Nephron (organoid): Measurements from ENCODE around the gene TSGA10.

Source experiments
- H3K27ac Mint-ChIP-seq, 3 experiments: 2 replicates each; pipeline ENCODE4 v1.8.0; 2020; ENCODE audit warnings: mixed read lengths in 3 of 3, mild to moderate bottlenecking in 2 of 3, moderate library complexity in 1 of 3
- H3K27me3 Mint-ChIP-seq: 2 replicates; pipeline ENCODE4 v1.8.0; 2021; ENCODE audit warnings: low read depth, mild to moderate bottlenecking, moderate library complexity, mixed read lengths
- H3K36me3 Mint-ChIP-seq: 2 replicates; pipeline ENCODE4 v1.8.0; 2020; ENCODE audit warnings: low read depth, mixed read lengths
- H3K4me1 Mint-ChIP-seq: 2 replicates; pipeline ENCODE4 v1.8.0; 2020; ENCODE audit warnings: mixed read lengths
- H3K4me3 Mint-ChIP-seq, 3 experiments: 2 replicates each; pipeline ENCODE4 v1.8.0; 2020; ENCODE audit warnings: mild to moderate bottlenecking in 3 of 3, mixed read lengths in 3 of 3, moderate library complexity in 2 of 3
- H3K9me3 Mint-ChIP-seq: 2 replicates; pipeline ENCODE4 v1.8.0; 2020; ENCODE audit warnings: mixed read lengths
- TF ChIP-seq, protein P1 (sequence below), 3 experiments: fragments of 200-600 bp; sonication (generic); IDR thresholded peaks; one replicate each; pipeline ENCODE4 v1.5.0; 2021; ENCODE audit warnings: antibody characterized with exemption in 3 of 3; ENCODE audit not compliant: unreplicated experiment in 3 of 3

The TSGA10 gene

DNA sequence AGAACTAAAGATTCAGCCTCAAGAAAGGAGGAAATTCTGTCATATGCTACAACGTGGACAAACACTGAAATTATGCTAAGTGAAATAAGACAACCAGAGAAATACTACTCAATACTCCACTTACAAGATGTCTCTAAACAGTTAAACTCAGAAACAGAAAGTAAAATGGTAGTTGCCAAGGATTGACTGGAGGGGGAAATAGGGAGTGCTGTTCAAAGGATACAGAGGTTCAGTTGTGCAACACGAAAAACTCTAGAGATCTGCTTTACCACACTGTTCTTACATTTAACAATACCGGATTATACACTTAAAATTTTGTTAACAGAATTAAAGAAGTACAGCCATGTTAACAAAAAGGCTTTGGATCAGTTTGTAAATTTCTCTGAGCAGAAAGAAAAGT lies 53.0 kb downstream of the TSGA10 start:
- peak overlapping the region in 1 of 3 experiments; percentile 27 for H3K27ac Mint-ChIP-seq
- no peaks in the 10 kb centered on the region for H3K4me1 Mint-ChIP-seq
- H3K9me3 Mint-ChIP-seq: no peaks in the 10 kb centered on the region
- no peak overlapping the region for H3K4me3 Mint-ChIP-seq
- peaks cover 3% of the 10 kb centered on the region for H3K36me3 Mint-ChIP-seq
- no peaks in the 10 kb centered on the region for H3K27me3 Mint-ChIP-seq
- TF ChIP-seq, protein P1, sequence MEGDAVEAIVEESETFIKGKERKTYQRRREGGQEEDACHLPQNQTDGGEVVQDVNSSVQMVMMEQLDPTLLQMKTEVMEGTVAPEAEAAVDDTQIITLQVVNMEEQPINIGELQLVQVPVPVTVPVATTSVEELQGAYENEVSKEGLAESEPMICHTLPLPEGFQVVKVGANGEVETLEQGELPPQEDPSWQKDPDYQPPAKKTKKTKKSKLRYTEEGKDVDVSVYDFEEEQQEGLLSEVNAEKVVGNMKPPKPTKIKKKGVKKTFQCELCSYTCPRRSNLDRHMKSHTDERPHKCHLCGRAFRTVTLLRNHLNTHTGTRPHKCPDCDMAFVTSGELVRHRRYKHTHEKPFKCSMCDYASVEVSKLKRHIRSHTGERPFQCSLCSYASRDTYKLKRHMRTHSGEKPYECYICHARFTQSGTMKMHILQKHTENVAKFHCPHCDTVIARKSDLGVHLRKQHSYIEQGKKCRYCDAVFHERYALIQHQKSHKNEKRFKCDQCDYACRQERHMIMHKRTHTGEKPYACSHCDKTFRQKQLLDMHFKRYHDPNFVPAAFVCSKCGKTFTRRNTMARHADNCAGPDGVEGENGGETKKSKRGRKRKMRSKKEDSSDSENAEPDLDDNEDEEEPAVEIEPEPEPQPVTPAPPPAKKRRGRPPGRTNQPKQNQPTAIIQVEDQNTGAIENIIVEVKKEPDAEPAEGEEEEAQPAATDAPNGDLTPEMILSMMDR (IDR thresholded peaks at IDR 0.05; ENCODE audit: unreplicated experiment in 3 of 3): no peak

- Mint-ChIP-seq H3K27ac (no peak overlapping the region), H3K4me3 (no peak overlapping the region), H3K4me1 (no peaks in the 10 kb centered on the region)
These were observed 58.0 kb downstream of the TSGA10 start for GRCh38 chr2:99096728-99097127.

DNA sequence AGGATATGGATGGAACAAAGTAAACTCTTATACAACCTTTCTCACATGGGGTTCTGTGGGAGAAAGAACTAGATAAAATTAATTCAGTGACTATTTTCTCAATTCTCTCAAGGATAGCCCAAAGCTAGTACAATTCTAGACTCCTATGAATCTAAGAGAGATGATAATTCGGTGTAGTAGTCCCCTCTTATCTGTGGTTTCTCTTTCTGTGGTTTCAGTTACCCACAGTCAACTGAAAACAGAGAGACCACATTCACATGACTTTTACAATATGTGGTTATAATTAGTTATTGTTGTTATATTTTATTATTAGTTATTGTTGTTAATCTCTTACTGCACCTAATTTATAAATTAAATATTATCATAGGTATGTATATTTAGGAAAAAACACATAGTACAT lies 66.7 kb downstream of the TSGA10 start:
- Mint-ChIP-seq H3K27ac (no peak overlapping the region), H3K36me3 (peaks cover 4% of the 10 kb centered on the region), H3K27me3 (no peaks in the 10 kb centered on the region), H3K9me3 (peaks cover 3% of the 10 kb centered on the region), H3K4me3 (no peak overlapping the region), H3K4me1 (no peaks in the 10 kb centered on the region)
- TF ChIP-seq, protein P1 (IDR thresholded peaks at IDR 0.05; ENCODE audit: unreplicated experiment in 3 of 3): no peak

More at GRCh38 chr2:99096728-99097127, 58.0 kb downstream of the TSGA10 start:
- TF ChIP-seq, protein P1 (IDR thresholded peaks at IDR 0.05; ENCODE audit: unreplicated experiment in 3 of 3): no peak
- Mint-ChIP-seq H3K27me3 (no peaks in the 10 kb centered on the region), H3K9me3 (peaks cover 26% of the 10 kb centered on the region), H3K36me3 (peaks cover 15% of the 10 kb centered on the region)

- H3K27ac Mint-ChIP-seq: no peak overlapping the region
- no peak overlapping the region for H3K4me3 Mint-ChIP-seq
- peaks cover 4% of the 10 kb centered on the region for H3K36me3 Mint-ChIP-seq
- no peaks in the 10 kb centered on the region for H3K4me1 Mint-ChIP-seq
- TF ChIP-seq, protein P1 (IDR thresholded peaks at IDR 0.05; ENCODE audit: unreplicated experiment in 3 of 3): no peak
- no peaks in the 10 kb centered on the region for H3K27me3 Mint-ChIP-seq
- no peaks in the 10 kb centered on the region for H3K9me3 Mint-ChIP-seq
These were observed 68.4 kb downstream of the TSGA10 start for GRCh38 chr2:99086385-99086784.

- H3K4me3 Mint-ChIP-seq: no peak overlapping the region
- TF ChIP-seq, protein P1 (IDR thresholded peaks at IDR 0.05; ENCODE audit: unreplicated experiment in 3 of 3): no peak
- H3K36me3 Mint-ChIP-seq: peaks cover 4% of the 10 kb centered on the region
- H3K27me3 Mint-ChIP-seq: no peaks in the 10 kb centered on the region
- H3K9me3 Mint-ChIP-seq: no peaks in the 10 kb centered on the region
- H3K27ac Mint-ChIP-seq: no peak overlapping the region
- no peaks in the 10 kb centered on the region for H3K4me1 Mint-ChIP-seq
These were observed 69.3 kb downstream of the TSGA10 start for GRCh38 chr2:99085421-99085820.

- Mint-ChIP-seq H3K9me3 (no peaks in the 10 kb centered on the region), H3K36me3 (peaks cover 4% of the 10 kb centered on the region), H3K27ac (no peak overlapping the region), H3K4me3 (no peak overlapping the region), H3K27me3 (no peaks in the 10 kb centered on the region), H3K4me1 (no peaks in the 10 kb centered on the region)
- TF ChIP-seq, protein P1 (IDR thresholded peaks at IDR 0.05; ENCODE audit: unreplicated experiment in 3 of 3): no peak
These were observed 70.5 kb downstream of the TSGA10 start for GRCh38 chr2:99084256-99084655.
